HG03280 (cell line): ENCODE data around the gene VWA8.
"Not testable (repeated sequence)": the region's sequence is repeated elsewhere in the genome, so short reads cannot be mapped to it uniquely, and the experiment has no call there.

Source experiments
- ATAC-seq: cut with Tn5 transposase; IDR thresholded peaks from one replicate; pipeline ENCODE4 v1.9.1; 2021; ENCODE audit warnings: mild to moderate bottlenecking, moderate library complexity; ENCODE audit not compliant: unreplicated experiment

The VWA8 gene

DNA sequence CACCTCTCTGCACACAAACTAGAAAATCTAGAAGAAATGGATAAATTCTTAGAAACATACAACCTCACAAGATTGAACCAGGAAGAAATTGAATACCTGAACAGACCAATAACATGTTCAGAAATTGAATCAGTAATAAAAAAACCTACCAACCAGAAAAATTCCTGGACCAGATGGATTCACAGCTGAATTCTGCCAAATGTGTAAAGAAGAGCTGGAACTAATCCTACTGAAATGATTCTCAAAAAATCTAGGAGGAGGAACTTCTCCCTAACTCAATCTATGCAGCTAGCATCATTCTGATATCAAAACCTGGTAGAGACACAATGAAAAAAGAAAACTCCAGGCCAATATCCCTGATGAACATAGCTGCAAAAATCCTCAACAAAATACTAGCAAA, 336.9 kb downstream of the VWA8 start:
- ATAC-seq: no peak

DNA sequence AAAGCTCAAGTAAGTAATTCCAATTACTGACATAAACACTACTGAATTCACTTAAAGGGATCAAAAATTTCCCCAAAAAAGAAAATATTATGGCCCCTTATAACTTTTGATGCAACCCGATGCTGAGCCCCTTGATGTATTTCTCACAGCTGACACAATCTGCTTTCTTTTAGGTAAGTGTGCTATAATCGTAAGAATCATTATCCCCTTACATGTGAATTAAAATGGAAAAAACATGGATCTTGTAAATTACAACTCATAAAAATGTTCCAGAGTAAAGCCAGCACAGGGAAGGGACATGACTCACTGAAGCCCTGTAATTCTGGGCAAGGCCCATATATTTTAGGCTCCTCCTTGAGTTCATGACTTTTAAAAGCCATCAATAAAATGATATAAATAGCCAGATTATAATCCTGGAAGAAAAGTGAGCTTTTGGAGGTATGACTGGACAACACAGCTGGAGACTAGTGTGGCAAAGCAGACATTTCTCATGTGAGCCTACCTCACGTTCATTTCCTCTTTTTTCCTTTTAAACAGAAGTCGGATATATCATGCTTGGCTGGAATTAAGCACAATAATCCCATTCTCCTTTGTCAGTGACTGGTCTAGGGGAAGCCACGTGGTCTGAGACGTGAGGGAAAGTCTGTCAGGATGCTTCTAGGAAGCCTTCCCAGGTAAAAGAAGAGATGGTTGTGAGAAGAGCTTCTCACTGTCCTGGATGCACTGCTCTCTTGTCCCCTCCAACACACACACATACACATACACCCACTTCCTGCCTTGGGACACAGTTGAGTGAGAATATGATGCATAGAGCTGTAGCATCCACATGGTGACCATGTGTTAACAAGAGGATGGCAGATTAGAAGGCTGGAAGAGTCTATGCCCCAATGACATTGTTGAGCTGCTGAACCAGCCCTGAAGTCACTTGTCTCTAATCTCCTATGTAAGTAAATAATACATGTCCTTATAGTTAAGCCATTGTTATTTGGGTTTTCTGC, 338.2 kb downstream of the VWA8 start:
- ATAC-seq: no peak

GRCh38 chr13:41621716-41622431, 339.0 kb downstream of the VWA8 start:
- no peak for ATAC-seq

DNA sequence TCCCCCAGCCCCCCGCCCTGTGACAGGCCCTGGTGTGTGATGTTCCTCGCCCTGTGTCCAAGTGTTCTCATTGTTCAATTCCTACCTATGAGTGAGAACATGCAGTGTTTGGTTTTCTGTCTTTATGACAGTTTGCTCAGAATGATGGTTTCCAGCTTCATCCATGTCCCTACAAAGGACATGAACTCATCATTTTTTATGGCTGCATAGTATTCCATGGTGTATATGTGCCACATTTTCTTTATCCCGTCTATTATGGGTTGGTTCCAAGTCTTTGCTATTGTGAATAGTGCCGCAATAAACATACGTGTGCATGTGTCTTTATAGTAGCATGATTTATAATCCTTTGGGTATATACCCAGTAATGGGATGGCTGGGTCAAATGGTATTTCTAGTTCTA, 343.3 kb downstream of the VWA8 start:
- ATAC-seq: not testable (repeated sequence)

GRCh38 chr13:41616151-41616550, 344.8 kb downstream of the VWA8 start:
- no peak for ATAC-seq

- ATAC-seq: no peak
Measured at GRCh38 chr13:41615528-41615855, 345.4 kb downstream of the VWA8 start.

DNA sequence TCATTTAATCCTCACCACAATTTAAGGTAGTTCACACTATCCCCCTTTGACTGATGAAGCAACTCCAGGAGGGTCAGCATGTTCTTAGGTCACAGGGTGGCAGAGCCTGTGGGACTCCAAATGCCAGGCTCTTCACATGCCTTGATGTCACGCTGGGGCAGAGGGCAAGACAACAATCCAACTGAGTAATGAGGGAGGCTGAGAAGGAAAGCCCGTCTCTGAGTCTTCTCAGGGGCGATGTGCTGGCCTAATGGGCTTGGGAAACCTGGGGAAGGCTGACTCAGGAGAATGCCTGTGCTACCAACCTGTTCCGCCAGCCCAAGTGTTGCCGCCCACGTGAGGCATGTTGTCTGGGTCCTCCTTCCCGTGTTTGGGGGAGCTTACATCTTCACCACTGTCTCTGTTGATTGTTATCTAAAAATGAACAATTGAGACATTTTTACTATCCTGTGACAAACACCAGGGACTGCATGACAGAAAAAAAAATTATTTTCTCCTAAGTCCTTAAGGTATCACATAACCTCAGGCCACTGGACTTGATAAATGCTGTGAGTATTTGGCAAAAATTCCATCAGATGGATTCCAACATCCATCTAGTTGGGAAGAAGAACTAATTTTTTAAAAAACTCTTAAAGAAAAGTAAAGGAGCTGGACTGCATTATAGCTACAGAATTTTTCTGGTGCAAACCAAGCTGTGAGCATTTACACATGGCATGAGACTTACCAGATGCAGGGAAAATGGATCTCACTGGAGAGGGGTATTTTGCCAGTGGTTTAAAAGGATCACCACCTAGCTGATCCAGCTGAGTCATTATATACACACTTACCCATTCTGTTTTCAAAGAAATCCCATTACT, 346.0 kb downstream of the VWA8 start:
- no peak for ATAC-seq

GRCh38 chr13:41613984-41614661, 346.8 kb downstream of the VWA8 start:
- ATAC-seq: no peak

- no peak for ATAC-seq
Measured at GRCh38 chr13:41613471-41613870, 347.4 kb downstream of the VWA8 start.

- ATAC-seq: no peak
Measured at GRCh38 chr13:41611385-41611784, 349.5 kb downstream of the VWA8 start.

- no peak for ATAC-seq
Measured at GRCh38 chr13:41610404-41610803, 350.5 kb downstream of the VWA8 start.

- ATAC-seq: no peak
Measured at GRCh38 chr13:41609828-41610227, 351.1 kb downstream of the VWA8 start.

DNA sequence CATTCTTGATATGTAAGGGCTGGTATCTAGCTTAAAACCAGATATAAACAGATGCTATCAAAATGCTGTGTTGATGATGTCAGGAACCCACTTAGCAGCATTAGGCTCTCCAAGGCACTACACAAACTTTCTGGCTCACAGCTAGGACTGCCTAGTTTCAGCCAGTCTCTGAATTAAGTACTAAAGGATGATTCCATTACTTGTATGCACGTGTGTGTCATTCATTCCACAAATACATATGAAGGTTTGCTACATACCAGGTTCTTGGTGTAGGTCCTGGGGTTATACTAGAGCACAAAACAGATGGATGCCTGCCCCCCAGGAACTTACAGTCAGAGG, 352.1 kb downstream of the VWA8 start:
- ATAC-seq: no peak

DNA sequence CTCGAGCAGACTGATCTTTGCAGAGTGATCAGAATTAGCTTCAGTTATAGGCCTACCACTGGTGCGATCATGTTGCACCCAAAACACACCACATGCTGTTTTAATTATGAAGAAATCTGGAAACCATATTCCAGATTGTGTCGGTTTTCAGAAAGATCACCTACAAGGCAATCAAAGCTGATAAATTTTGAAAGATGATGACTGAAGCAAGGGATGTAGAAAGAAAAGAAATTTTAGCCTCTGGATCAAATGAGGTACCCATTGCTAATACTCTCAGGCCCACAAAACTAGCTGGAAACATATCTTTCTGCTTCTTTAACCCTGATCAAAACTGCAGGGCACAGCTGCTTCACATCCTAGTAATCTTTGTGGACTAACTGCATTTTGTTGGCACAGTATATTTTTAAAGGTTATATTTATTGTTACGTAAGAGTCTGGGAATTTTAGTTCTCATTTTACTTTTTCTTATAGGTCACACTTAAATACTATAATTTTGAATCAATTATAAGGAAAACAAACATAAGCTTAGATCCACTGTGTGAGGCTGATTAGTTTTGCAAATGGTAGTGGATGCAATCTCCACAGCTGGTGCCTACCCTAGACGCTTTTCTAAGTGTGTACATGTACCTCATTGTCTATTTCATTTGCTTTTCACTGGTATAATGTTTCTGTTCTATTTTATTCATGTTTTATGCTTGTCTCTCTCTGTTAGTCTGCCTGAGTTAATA, 352.6 kb downstream of the VWA8 start:
- ATAC-seq: no peak

- no peak for ATAC-seq
Measured at GRCh38 chr13:41606646-41607045, 354.3 kb downstream of the VWA8 start.

- ATAC-seq: no peak
Measured at GRCh38 chr13:41605319-41606285, 355.3 kb downstream of the VWA8 start.

- ATAC-seq: no peak
Measured at GRCh38 chr13:41603917-41604316, 357.0 kb downstream of the VWA8 start.

GRCh38 chr13:41601718-41602445, 359.0 kb downstream of the VWA8 start:
- no peak for ATAC-seq
